H1 (cell line): Measurements from ENCODE around the gene MGARP. TPM values are rescaled to one million over a fixed set of nuclear protein-coding genes. Genes with fewer than 3 reads are reported as not detected.

Source experiments
- CREB1 ChIP-seq: IDR thresholded peaks from 2 replicates; pipeline ENCODE4 v1.6.1; 2012; ENCODE audit warnings: inconsistent platforms
- CTBP2 ChIP-seq: IDR thresholded peaks from 2 replicates; pipeline ENCODE4 v1.7.0; 2011; ENCODE audit warnings: borderline replicate concordance, mild to moderate bottlenecking, moderate library complexity, mixed read lengths, low read length; ENCODE audit not compliant: insufficient read depth, insufficient read length
- KDM1A ChIP-seq: fragments of 200-600, 300-600 bp; sonication (generic); IDR thresholded peaks from 2 replicates; pipeline ENCODE4 v1.7.1; 2016; ENCODE audit warnings: mild to moderate bottlenecking, low read length, borderline replicate concordance
- KDM4A ChIP-seq: IDR thresholded peaks from one replicate; pipeline ENCODE4 v1.7.1; 2012; ENCODE audit warnings: low read depth, mild to moderate bottlenecking, moderate library complexity, low read length, inconsistent platforms; ENCODE audit not compliant: severe bottlenecking
- NANOG ChIP-seq: IDR thresholded peaks from 2 replicates; pipeline ENCODE4 v1.6.1; 2011; ENCODE audit warnings: low read length, low read depth, mild to moderate bottlenecking, inconsistent platforms; ENCODE audit not compliant: insufficient read depth, poor library complexity, severe bottlenecking
- NRF1 ChIP-seq: IDR thresholded peaks from 2 replicates; pipeline ENCODE4 v1.6.1; 2011; ENCODE audit warnings: mild to moderate bottlenecking, low read depth, low read length, improper control_type of control experiment
- RNF2 ChIP-seq: fragments of 200-900, 300-1000 bp; sonication (generic); IDR thresholded peaks from 2 replicates; pipeline ENCODE4 v1.7.1; 2016; ENCODE audit warnings: borderline replicate concordance, low read depth, mild to moderate bottlenecking, antibody characterized with exemption, low read length; ENCODE audit not compliant: poor library complexity, severe bottlenecking; ENCODE audit errors: missing control alignments
- SIX5 ChIP-seq: IDR thresholded peaks from 2 replicates; pipeline ENCODE4 v1.6.1; 2011; ENCODE audit warnings: mild to moderate bottlenecking, low read depth, low read length
- TAF1 ChIP-seq: IDR thresholded peaks from 2 replicates; pipeline ENCODE4 v1.6.1; 2011; ENCODE audit warnings: mild to moderate bottlenecking, low read depth, low read length
- TBP ChIP-seq: IDR thresholded peaks from 2 replicates; pipeline ENCODE4 v1.6.1; 2011; ENCODE audit warnings: low read depth, low read length, improper control_type of control experiment
- YY1 ChIP-seq: IDR thresholded peaks from 2 replicates; pipeline ENCODE4 v1.6.1; 2011; ENCODE audit warnings: low read depth, mild to moderate bottlenecking, low read length
- polyA plus RNA-seq, 7 experiments: library from polyadenylated mRNA; depleted of rRNA in 3 of 7; stranded (reverse) in 5 of 7; unstranded in 2 of 7; fragments of >200 nt in 5 of 7; fragments of 200-250 nt in 2 of 7; gene quantifications; 1 replicate in 5 of 7; 2 replicates in 1 of 7; 4 replicates in 1 of 7; pipeline versions ENCODE4 v1.2.1 to v1.2.3, GENCODE V29; 2011 to 2013; ENCODE audit warnings: missing spikeins in 2 of 7, mixed read lengths in 2 of 7
- total RNA-seq: library from RNA; stranded (reverse); fragmentation: NEBNext Ultra II Directional; extraction: Animal tissue kit (Norgen Biotek cat#: 25700); gene quantifications from 2 replicates; pipeline ENCODE4 v1.2.1, GENCODE V29; 2021

MGARP gene
- total and polyA plus RNA-seq, 2 of the 8 experiments (the other 6 are each of a cell fraction or from before 2014, with no cell fraction given) = 2.8 to 4.5 TPM

DNA sequence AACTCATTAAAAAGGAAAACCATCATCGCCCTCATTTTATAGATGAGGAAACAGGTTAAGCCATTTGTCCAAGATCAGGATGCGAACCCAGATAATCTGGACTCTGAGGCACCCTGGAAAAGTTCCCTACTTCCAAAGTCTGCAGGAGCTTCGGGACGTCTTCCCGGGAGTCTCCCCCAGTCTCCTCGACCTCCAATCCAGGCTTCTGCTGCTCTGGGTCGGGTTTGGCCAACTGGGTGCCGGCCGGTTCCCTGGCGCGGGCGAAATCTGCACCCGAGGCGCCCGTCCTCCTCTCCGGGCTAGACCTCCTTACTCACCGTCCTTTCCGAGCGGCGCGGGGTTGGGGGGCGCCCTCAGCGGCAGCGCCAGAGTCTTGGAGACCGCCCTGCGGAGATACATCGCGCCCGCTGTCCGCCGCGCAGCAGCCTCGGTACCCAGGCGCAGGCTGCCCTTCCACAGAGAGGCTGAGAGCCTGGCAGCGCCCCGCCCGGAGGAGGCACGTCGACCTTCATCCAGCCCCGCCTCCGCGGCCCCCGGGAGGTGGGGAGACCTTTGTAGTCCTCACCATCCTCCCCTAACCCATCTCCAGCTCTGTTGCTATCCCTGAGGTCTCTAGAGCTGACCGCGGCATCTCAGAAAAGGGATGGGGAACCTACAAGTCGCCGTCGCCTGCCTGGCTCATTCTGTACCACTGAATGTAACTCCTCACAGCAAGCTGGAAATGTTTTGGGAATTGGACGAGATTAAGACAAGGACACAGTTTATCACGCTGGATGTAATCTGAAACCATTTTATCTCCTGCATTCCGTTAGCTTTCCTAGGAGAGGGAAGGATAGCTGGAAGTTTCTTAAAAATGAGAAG lies at the start of gene MGARP (continued):
- TF ChIP-seq CREB1 (peak; percentile 31; the same call in 1 of the 2 replicates), TBP (peak; percentile 67; the same call in 1 of the 2 replicates), CTBP2 (peak; percentile 89), NANOG (peak; percentile 4), KDM1A (no peak; the same call in 1 of the 2 replicates), KDM4A (peak; percentile 71), TAF1 (peak; percentile 34; the same call in 1 of the 2 replicates), YY1 (peak; percentile 75), NRF1 (no peak), SIX5 (no peak), RNF2 (no peak)
